GM12892 (cell line): Measurements from ENCODE around the gene CD24.

Experiments
- POLR2A ChIP-seq: IDR thresholded peaks from 2 replicates; pipeline ENCODE4 v1.6.1; 2011; ENCODE audit warnings: low read depth, low read length, control low read depth
- POLR2AphosphoS5 ChIP-seq: IDR thresholded peaks from 2 replicates; pipeline ENCODE4 v1.6.1; 2011; ENCODE audit warnings: low read depth, low read length, control low read depth
- TAF1 ChIP-seq: IDR thresholded peaks from 2 replicates; pipeline ENCODE4 v1.6.1; 2011; ENCODE audit warnings: low read depth, mild to moderate bottlenecking, control low read depth, low read length, borderline replicate concordance

GRCh38 chr6:106997392-106998158, 23.0 kb upstream of the CD24 start:
- TF ChIP-seq POLR2A (no peak), POLR2AphosphoS5 (no peak), TAF1 (no peak)
